A673 (cell line): Measurements from ENCODE around the gene CMYA5. TPM values are rescaled to one million over a fixed set of nuclear protein-coding genes. Genes with fewer than 3 reads are reported as not detected.

Source experiments
- BruUV-seq: library from RNA; stranded (reverse); fragments of 400-500 nt; replicated peaks from 2 replicates; lab custom pipeline; 2021; lab: Mats Ljungman, UMichigan
- CTCF ChIA-PET: fragments of 300-600 bp; sonication (Branson Sonifier 250); formaldehyde crosslinking; loops from one replicate; lab custom pipeline; 2022; ENCODE audit warnings: antibody characterized with exemption; lab: Charles Lee
- POLR2A ChIA-PET: fragments of 300-600 bp; sonication (Branson Sonifier 250); formaldehyde crosslinking; loops from one replicate; lab custom pipeline; 2022; ENCODE audit warnings: antibody characterized with exemption; ENCODE audit not compliant: low non-redundant PET; lab: Charles Lee
- DNase-seq: peaks from one replicate; pipeline ENCODE4 v3.0.0-alpha.2; 2015; ENCODE audit warnings: low spot score
- H3K27ac ChIP-seq: fragments of 200-600 bp; sonication (generic); 2 replicates; pipeline ENCODE4 v1.5.1; 2016; ENCODE audit warnings: mixed run types, low read depth, mild to moderate bottlenecking, mixed read lengths, antibody characterized with exemption, low read length; ENCODE audit not compliant: poor library complexity, severe bottlenecking
- H3K27me3 ChIP-seq: fragments of 200-600 bp; sonication (generic); replicated peaks from 2 replicates; pipeline ENCODE4 v1.6.1; 2017; ENCODE audit warnings: mixed run types, low read depth, mild to moderate bottlenecking, mixed read lengths, antibody characterized with exemption, low read length; ENCODE audit not compliant: insufficient read depth, poor library complexity
- H3K36me3 ChIP-seq: fragments of 200-600 bp; sonication (generic); 2 replicates; pipeline ENCODE4 v1.6.1; 2016; ENCODE audit warnings: mixed run types, mild to moderate bottlenecking, mixed read lengths, antibody characterized with exemption, low read length; ENCODE audit not compliant: insufficient read depth, poor library complexity, severe bottlenecking
- H3K4me1 ChIP-seq: fragments of 200-600 bp; sonication (generic); 2 replicates; pipeline ENCODE4 v1.6.1; 2017; ENCODE audit warnings: mixed run types, mild to moderate bottlenecking, mixed read lengths, antibody characterized with exemption, low read length; ENCODE audit not compliant: insufficient read depth, poor library complexity, severe bottlenecking
- H3K4me3 ChIP-seq: fragments of 200-600 bp; sonication (generic); 2 replicates; pipeline ENCODE4 v1.5.1; 2016; ENCODE audit warnings: low read depth, mixed run types, mild to moderate bottlenecking, mixed read lengths, low read length; ENCODE audit not compliant: poor library complexity, severe bottlenecking
- H3K9me3 ChIP-seq: fragments of 200-600 bp; sonication (generic); 2 replicates; pipeline ENCODE4 v1.6.1; 2016; ENCODE audit warnings: mixed run types, low read depth, mild to moderate bottlenecking, mixed read lengths, antibody characterized with exemption, low read length; ENCODE audit not compliant: poor library complexity, severe bottlenecking
- EZH2 ChIP-seq: fragments of 200-600 bp; sonication (generic); IDR thresholded peaks from 2 replicates; pipeline ENCODE4 v1.6.1; 2017; ENCODE audit warnings: borderline replicate concordance, low read depth, mild to moderate bottlenecking, mixed read lengths, antibody characterized with exemption, low read length; ENCODE audit not compliant: poor library complexity, severe bottlenecking
- intact Hi-C: fragments of 100-400 bp; cut with micrococcal nuclease; formaldehyde crosslinking; loops from one replicate; pipeline ENCODE4 v1.10.0; 2022; ENCODE audit not compliant: unreplicated experiment
- total RNA-seq: library from RNA; stranded (reverse); gene quantifications from 2 replicates; pipeline ENCODE4 v1.2.3, GENCODE V29; 2021
- TF ChIP-seq, protein P1 (sequence below): fragments of 300-800, 200-600 bp; sonication (generic); conservative IDR thresholded peaks from 2 replicates; pipeline ENCODE4 v1.5.1; 2017; ENCODE audit warnings: low read depth, mild to moderate bottlenecking, antibody characterized with exemption, low read length, moderate library complexity, mixed read lengths

The CMYA5 gene
- total RNA-seq, 1 experiment from 2014 or later = 0.41 TPM

GRCh38 chr5:79793304-79793703 is 103.7 kb downstream of the CMYA5 start:
- intact Hi-C loops = no loop called here
- DNase-seq = no peak
- TF ChIP-seq EZH2 = no peak
- TF ChIP-seq, protein P1, sequence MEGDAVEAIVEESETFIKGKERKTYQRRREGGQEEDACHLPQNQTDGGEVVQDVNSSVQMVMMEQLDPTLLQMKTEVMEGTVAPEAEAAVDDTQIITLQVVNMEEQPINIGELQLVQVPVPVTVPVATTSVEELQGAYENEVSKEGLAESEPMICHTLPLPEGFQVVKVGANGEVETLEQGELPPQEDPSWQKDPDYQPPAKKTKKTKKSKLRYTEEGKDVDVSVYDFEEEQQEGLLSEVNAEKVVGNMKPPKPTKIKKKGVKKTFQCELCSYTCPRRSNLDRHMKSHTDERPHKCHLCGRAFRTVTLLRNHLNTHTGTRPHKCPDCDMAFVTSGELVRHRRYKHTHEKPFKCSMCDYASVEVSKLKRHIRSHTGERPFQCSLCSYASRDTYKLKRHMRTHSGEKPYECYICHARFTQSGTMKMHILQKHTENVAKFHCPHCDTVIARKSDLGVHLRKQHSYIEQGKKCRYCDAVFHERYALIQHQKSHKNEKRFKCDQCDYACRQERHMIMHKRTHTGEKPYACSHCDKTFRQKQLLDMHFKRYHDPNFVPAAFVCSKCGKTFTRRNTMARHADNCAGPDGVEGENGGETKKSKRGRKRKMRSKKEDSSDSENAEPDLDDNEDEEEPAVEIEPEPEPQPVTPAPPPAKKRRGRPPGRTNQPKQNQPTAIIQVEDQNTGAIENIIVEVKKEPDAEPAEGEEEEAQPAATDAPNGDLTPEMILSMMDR = no peak
- H3K36me3 ChIP-seq = no peaks in the 10 kb centered on the region
- POLR2A ChIA-PET = no interaction called here
- H3K9me3 ChIP-seq = no peaks in the 10 kb centered on the region
- CTCF ChIA-PET = no interaction called here
- no peak overlapping the region for H3K27ac ChIP-seq
- no peak overlapping the region for H3K4me3 ChIP-seq
- no peaks in the 10 kb centered on the region for H3K4me1 ChIP-seq
- H3K27me3 ChIP-seq = no peaks in the 10 kb centered on the region
- no TSS peak for BruUV-seq

DNA sequence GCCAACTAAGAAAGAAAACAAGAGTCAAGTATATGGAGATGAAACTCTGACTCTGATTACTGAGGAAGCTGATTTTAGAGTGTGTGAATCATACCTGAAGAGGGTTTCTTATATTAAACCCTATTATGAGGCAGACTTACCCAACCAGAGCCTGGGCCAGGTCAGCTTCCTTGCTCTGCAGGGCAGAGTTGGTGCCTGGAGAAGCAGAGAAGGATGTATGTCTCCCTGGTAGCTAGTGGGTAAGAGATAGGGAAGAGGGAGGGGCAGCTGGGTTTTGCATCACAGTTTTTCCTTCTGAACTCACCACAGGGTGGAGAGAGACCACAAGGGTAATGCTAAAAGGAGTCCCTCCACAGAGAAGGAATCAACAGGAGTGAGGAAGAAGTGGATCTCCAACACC is 104.1 kb downstream of the CMYA5 start:
- no peaks in the 10 kb centered on the region for H3K4me1 ChIP-seq
- ChIA-PET POLR2A (no interaction called here), CTCF (no interaction called here)
- no peaks in the 10 kb centered on the region for H3K9me3 ChIP-seq
- H3K36me3 ChIP-seq = no peaks in the 10 kb centered on the region
- TF ChIP-seq EZH2 = no peak
- TF ChIP-seq, protein P1 = no peak
- intact Hi-C loops = no loop called here
- H3K27me3 ChIP-seq = no peaks in the 10 kb centered on the region
- DNase-seq = no peak
- H3K27ac ChIP-seq = no peak overlapping the region
- H3K4me3 ChIP-seq = no peak overlapping the region
- no TSS peak for BruUV-seq

DNA sequence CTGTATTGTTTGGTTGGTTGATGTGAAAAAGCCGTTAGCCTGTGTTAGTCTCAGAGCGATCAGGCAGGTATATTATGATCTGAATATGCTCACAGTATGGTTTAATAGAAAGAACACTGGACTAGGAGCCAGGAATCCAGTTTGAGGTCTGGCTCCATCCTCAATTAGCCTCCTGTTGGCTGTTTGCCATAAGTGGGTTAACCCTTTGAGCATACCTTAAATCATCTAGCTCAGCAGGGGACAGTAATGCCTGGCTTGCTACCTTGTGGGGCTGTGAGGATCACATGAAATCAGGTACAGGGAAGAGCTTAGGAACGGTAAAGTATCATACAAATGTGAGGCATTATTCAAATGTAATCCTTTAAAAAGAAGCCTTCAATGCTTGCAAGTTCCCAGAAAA is 104.7 kb downstream of the CMYA5 start:
- H3K4me3 ChIP-seq = no peak overlapping the region
- intact Hi-C loops = no loop called here
- TF ChIP-seq, protein P1 = no peak
- no peak for TF ChIP-seq EZH2
- no TSS peak for BruUV-seq
- no peak overlapping the region for H3K27ac ChIP-seq
- no peaks in the 10 kb centered on the region for H3K27me3 ChIP-seq
- ChIA-PET POLR2A (no interaction called here), CTCF (no interaction called here)
- H3K9me3 ChIP-seq = no peaks in the 10 kb centered on the region
- H3K4me1 ChIP-seq = no peaks in the 10 kb centered on the region
- no peaks in the 10 kb centered on the region for H3K36me3 ChIP-seq
- no peak for DNase-seq
